Esophagus muscularis mucosa (tissue), 4 donors: ENCODE results near the gene P2RX2. TPM values are rescaled to one million over a fixed set of nuclear protein-coding genes. Genes with fewer than 3 reads are reported as not detected.

Experiments
- DNase-seq: peaks from one replicate; pipeline ENCODE4 v3.0.0-alpha.2; 2017; ENCODE audit errors: extremely low spot score
- H3K27ac ChIP-seq, 4 donors: fragments of 200-600 bp; sonication (generic); replicated peaks in 1 of 4; 1 replicate in 3 of 4; 2 replicates in 1 of 4; pipeline ENCODE4 v1.5.1; 2016 to 2019; ENCODE audit warnings: mild to moderate bottlenecking in 1 of 4
- H3K27me3 ChIP-seq, 4 donors: fragments of 200-600 bp; sonication (generic); one replicate each; pipeline versions ENCODE4 v1.5.1 to v1.6.0; 2016 to 2019
- H3K36me3 ChIP-seq, 4 donors: fragments of 200-600 bp; sonication (generic); one replicate each; pipeline ENCODE4 v1.5.1; 2016 to 2019
- H3K4me1 ChIP-seq, 4 donors: fragments of 200-600 bp; sonication (generic); one replicate each; pipeline ENCODE4 v1.5.1; 2016 to 2019
- H3K4me3 ChIP-seq, 4 donors: fragments of 200-600 bp; sonication (generic); 1 replicate in 2 of 4; 2 replicates in 2 of 4; pipeline ENCODE4 v1.5.1; 2016 to 2019; ENCODE audit warnings: mild to moderate bottlenecking in 4 of 4, moderate library complexity in 1 of 4
- H3K9me3 ChIP-seq, 4 donors: fragments of 200-600 bp; sonication (generic); 1 replicate in 3 of 4; 2 replicates in 1 of 4; pipeline ENCODE4 v1.5.1; 2016 to 2019
- EP300 ChIP-seq: sonication (generic); formaldehyde crosslinking; IDR thresholded peaks from one replicate; pipeline ENCODE4 v1.6.1; 2017; ENCODE audit warnings: antibody characterized with exemption
- POLR2A ChIP-seq: fragments of 450-650 bp; IDR thresholded peaks from one replicate; pipeline ENCODE4 v1.6.1; 2017; ENCODE audit warnings: antibody characterized with exemption, moderate library complexity, mild to moderate bottlenecking, low read depth
- POLR2AphosphoS5 ChIP-seq, 2 donors: sonication (generic); formaldehyde crosslinking; IDR thresholded peaks; one replicate each; pipeline ENCODE4 v1.6.1; 2017; ENCODE audit warnings: antibody characterized with exemption in 2 of 2
- WGBS: methylation state at CpG from one replicate; pipeline ENCODE4 v1.1.5; 2018; 5-methylcytosine and 5-hydroxymethylcytosine counted together
- intact Hi-C: fragments of 100-400 bp; cut with DNase I; formaldehyde crosslinking; loops from one replicate; pipeline ENCODE4 v1.15.1; 2023
- total RNA-seq, 4 donors: library from RNA; depleted of rRNA; stranded (reverse); fragments of >200 nt; gene quantifications; one replicate each; pipeline versions ENCODE4 v1.1.0 to v1.2.1, GENCODE V29; 2016
- TF ChIP-seq, protein P1 (sequence below), 3 experiments: fragments of 200-600 bp in 2 of 3; fragments of 450-650 bp in 1 of 3; sonication (generic) in 2 of 3; IDR thresholded peaks; one replicate each; pipeline ENCODE4 v1.5.1; 2017 to 2019; ENCODE audit warnings: antibody characterized with exemption in 3 of 3, mild to moderate bottlenecking in 2 of 3, moderate library complexity in 1 of 3

The P2RX2 gene
- total RNA-seq, 4 donors from 2014 or later: 1.7 to 4.1 (median 3.7) TPM

DNA sequence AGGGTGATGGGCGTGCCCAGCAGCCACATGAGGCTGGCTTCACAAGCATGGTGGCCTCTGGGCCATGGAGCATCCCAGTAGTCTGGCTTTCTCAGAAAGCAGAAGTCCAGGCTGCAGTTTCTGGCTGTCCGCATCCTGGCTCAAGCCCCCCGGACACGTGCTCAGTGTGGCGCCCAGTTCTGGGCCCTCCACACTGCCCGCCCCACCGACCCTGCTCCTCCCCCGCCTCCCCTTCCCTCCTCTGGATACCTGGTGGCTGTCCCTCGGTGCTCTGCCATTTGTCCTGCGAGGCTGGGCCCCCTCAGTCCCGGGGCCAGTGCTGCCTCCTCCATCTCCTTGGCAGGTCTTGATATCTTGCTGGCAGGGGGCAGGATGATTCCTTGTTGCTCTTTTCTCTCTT, 39.8 kb upstream of the P2RX2 start:
- Histone ChIP-seq H3K4me1 (peaks cover 0 to 34% (median 22%) of the 10 kb centered on the region in 4 donors), H3K36me3 (peaks cover 14 to 93% (median 78%) of the 10 kb centered on the region in 4 donors), H3K9me3 (no peaks in the 10 kb centered on the region), H3K4me3 (no peak overlapping the region), H3K27me3 (no peaks in the 10 kb centered on the region), H3K27ac (peak overlapping the region in 2 of 4 donors; percentile 5 to 71)
- TF ChIP-seq EP300: no peak
- TF ChIP-seq, protein P1, sequence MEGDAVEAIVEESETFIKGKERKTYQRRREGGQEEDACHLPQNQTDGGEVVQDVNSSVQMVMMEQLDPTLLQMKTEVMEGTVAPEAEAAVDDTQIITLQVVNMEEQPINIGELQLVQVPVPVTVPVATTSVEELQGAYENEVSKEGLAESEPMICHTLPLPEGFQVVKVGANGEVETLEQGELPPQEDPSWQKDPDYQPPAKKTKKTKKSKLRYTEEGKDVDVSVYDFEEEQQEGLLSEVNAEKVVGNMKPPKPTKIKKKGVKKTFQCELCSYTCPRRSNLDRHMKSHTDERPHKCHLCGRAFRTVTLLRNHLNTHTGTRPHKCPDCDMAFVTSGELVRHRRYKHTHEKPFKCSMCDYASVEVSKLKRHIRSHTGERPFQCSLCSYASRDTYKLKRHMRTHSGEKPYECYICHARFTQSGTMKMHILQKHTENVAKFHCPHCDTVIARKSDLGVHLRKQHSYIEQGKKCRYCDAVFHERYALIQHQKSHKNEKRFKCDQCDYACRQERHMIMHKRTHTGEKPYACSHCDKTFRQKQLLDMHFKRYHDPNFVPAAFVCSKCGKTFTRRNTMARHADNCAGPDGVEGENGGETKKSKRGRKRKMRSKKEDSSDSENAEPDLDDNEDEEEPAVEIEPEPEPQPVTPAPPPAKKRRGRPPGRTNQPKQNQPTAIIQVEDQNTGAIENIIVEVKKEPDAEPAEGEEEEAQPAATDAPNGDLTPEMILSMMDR (IDR thresholded peaks at IDR 0.05): no peak
- no peak for TF ChIP-seq POLR2AphosphoS5 (IDR thresholded peaks at IDR 0.05)
- no peak for TF ChIP-seq POLR2A
- no peak for DNase-seq
- intact Hi-C loops: no loop called here
- 83% methylated on average over 11 of the region's 11 CpGs for WGBS

DNA sequence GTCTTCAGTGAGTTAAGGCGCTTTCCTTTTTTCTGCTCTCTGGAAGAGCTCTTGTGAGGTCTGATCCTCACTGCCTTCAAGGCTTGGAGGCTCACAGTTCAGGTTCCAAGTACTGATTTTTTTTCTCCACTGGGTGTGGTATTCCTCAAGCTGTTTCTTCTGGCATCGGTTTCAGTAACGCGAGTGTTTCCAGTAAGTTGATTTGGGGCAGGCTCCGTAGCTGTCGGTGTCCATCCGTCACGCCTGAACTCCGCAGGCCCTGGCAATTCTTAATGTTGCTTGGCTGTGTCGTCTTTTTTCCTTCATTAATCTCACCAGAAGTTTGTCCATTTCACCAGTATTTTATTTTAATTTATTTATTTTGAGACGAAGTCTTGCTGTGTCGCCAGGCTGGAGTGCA, 38.8 kb upstream of the P2RX2 start:
- Histone ChIP-seq H3K27ac (peak overlapping the region; percentile 35 to 71 (median 46)), H3K4me3 (no peak overlapping the region), H3K9me3 (no peaks in the 10 kb centered on the region), H3K27me3 (no peaks in the 10 kb centered on the region), H3K36me3 (peaks cover 9 to 90% (median 76%) of the 10 kb centered on the region in 4 donors), H3K4me1 (peaks cover 0 to 34% (median 22%) of the 10 kb centered on the region in 4 donors)
- TF ChIP-seq, protein P1 (IDR thresholded peaks at IDR 0.05): no peak
- TF ChIP-seq POLR2A (no peak), POLR2AphosphoS5 (IDR thresholded peaks at IDR 0.05) (peak in 1 of 2 donors; percentile 53)
- intact Hi-C loops: no loop called here
- peak; percentile 92 for DNase-seq
- 57% methylated on average over 12 of the region's 12 CpGs for WGBS

DNA sequence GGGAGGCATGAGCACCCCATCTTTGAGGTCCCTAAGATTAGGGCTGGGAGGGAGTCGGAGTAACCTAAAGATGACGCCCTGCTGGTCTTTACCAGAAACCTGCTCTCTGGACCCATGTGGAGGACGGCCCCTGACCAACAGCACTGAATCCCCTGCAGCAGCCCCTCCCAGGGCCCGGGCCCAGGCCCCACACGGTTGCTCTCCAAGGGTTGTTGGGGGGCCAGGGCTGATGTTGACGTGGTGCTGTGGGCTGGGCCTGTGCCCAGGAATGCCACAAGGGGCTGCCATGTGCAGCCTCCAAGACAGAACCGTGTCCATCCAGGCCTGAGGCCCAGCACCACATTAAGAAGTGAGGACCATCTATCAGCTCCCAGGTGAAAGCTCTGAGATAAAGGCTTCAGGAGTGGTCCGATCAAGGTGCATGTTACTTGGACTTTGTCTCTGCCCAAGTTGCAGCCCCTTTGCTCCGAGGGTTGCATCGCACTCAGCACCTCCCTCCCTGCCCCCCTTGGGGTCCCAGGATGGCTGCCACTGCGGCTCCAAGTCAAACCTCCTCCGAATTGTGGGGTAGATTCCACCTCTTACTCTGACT, 37.8 kb upstream of the P2RX2 start:
- 94% methylated on average over 6 of the region's 12 CpGs for WGBS
- H3K9me3 ChIP-seq: no peaks in the 10 kb centered on the region
- H3K27ac ChIP-seq: peak overlapping the region in 2 of 4 donors; percentile 49 to 71
- TF ChIP-seq EP300 (no peak), POLR2AphosphoS5 (IDR thresholded peaks at IDR 0.05) (no peak), POLR2A (no peak)
- TF ChIP-seq, protein P1 (IDR thresholded peaks at IDR 0.05): no peak
- peaks cover 1 to 83% (median 67%) of the 10 kb centered on the region in 4 donors for H3K36me3 ChIP-seq
- intact Hi-C loops: no loop called here
- H3K4me3 ChIP-seq: no peak overlapping the region
- peaks cover 0 to 34% (median 22%) of the 10 kb centered on the region in 4 donors for H3K4me1 ChIP-seq
- H3K27me3 ChIP-seq: no peaks in the 10 kb centered on the region
- no peak for DNase-seq

DNA sequence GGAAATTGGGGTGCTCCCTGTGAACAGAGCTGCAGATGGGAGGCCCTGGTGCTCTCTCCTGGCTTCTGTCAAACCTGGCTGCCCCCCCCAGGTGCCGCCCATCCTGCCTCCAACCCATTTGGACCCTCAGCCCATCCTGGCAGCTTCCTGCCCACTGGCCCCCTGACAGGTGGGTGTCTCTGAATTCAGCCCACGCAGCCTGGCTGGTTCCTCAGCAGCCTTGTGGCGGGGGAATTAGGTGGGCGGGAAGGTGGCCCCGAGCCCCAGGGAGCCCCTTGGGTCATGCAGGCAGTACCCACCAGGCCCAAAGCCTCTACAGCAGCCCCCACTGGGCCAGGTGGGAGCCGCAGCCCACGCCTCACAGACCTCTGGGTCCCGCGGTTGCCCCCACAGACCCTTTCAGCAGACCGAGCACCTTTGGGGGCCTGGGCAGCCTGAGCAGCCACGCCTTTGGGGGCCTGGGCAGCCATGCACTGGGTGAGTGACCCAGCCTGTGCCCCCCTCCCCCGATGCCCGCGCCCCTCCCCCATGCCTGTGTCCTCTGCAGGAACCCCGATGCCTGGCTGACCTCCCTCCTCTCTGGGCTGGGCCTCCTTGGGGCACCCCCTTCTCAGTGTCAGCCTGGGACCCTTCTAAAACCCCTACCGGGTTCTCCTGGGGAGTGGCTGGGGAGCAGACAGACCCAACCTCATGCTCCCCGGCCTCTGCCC, 37.1 kb upstream of the P2RX2 start:
- TF ChIP-seq POLR2AphosphoS5 (IDR thresholded peaks at IDR 0.05) (no peak), POLR2A (no peak), EP300 (no peak)
- TF ChIP-seq, protein P1 (IDR thresholded peaks at IDR 0.05): no peak
- peak overlapping the region in 2 of 4 donors; percentile 45 to 46 for H3K4me3 ChIP-seq
- intact Hi-C loops: no loop called here
- H3K9me3 ChIP-seq: no peaks in the 10 kb centered on the region
- peaks cover 0 to 34% (median 22%) of the 10 kb centered on the region in 4 donors for H3K4me1 ChIP-seq
- WGBS: 75% methylated on average over 4 of the region's 17 CpGs
- H3K27me3 ChIP-seq: no peaks in the 10 kb centered on the region
- peaks cover 0 to 76% (median 62%) of the 10 kb centered on the region in 4 donors for H3K36me3 ChIP-seq
- peak overlapping the region in 3 of 4 donors; percentile 56 to 78 (median 70) for H3K27ac ChIP-seq
- DNase-seq: no peak
